H1 (cell line): Measurements from ENCODE around the gene TTL. TPM values are rescaled to one million over a fixed set of nuclear protein-coding genes. Genes with fewer than 3 reads are reported as not detected.

Source experiments
- CTCF ChIA-PET: fragments of 300-600 bp; sonication (Branson Sonifier 250); formaldehyde crosslinking; loops from one replicate; lab custom pipeline; 2021; ENCODE audit not compliant: partially characterized antibody; lab: Charles Lee
- POLR2A ChIA-PET: fragments of 300-600 bp; sonication (Branson Sonifier 250); formaldehyde crosslinking; loops from one replicate; lab custom pipeline; 2021; ENCODE audit warnings: inconsistent platforms; ENCODE audit not compliant: partially characterized antibody; lab: Charles Lee
- DNase-seq, 2 experiments: peaks; one replicate each; pipeline versions ENCODE4 v3.0.0 to v3.0.0-alpha.2; 2010 to 2022; ENCODE audit warnings: low spot score in 2 of 2, low read depth in 1 of 2, mixed read lengths in 1 of 2
- FAIRE-seq: peaks from 2 replicates; lab custom pipeline; 2011; peaks lifted over from hg19 to GRCh38; lab: Jason Lieb, UNC
- H2AFZ ChIP-seq: 2 replicates; pipeline ENCODE4 v1.8.1; 2012; ENCODE audit warnings: low read length, inconsistent platforms
- H2AK5ac ChIP-seq: 2 replicates; pipeline ENCODE4 v1.6.1; 2013; ENCODE audit warnings: low read depth, low read length
- H2BK120ac ChIP-seq: replicated peaks from 2 replicates; pipeline ENCODE3; 2013; ENCODE audit warnings: low read depth, low read length, inconsistent platforms
- H2BK12ac ChIP-seq: 2 replicates; pipeline ENCODE4 v1.6.1; 2013; ENCODE audit warnings: low read depth, low read length
- H2BK15ac ChIP-seq: 2 replicates; pipeline ENCODE4 v1.6.1; 2013; ENCODE audit warnings: low read length
- H2BK20ac ChIP-seq: 2 replicates; pipeline ENCODE4 v1.6.1; 2013; ENCODE audit warnings: low read length
- H2BK5ac ChIP-seq: 2 replicates; pipeline ENCODE4 v1.6.1; 2013; ENCODE audit warnings: low read depth, low read length
- H3K14ac ChIP-seq: 2 replicates; pipeline ENCODE4 v1.6.1; 2013; ENCODE audit warnings: inconsistent platforms; ENCODE audit not compliant: insufficient read length
- H3K18ac ChIP-seq: 2 replicates; pipeline ENCODE4 v1.6.1; 2013; ENCODE audit warnings: low read length; ENCODE audit errors: extremely low read depth
- H3K23ac ChIP-seq: 2 replicates; pipeline ENCODE4 v1.6.1; 2013; ENCODE audit warnings: inconsistent platforms; ENCODE audit not compliant: insufficient read length
- H3K23me2 ChIP-seq: 2 replicates; pipeline ENCODE4 v1.6.1; 2013; ENCODE audit warnings: low read depth, low read length
- H3K27ac ChIP-seq: 2 replicates; pipeline ENCODE4 v1.6.1; 2011; ENCODE audit warnings: low read depth, low read length, inconsistent platforms
- H3K27me3 ChIP-seq, 4 experiments: replicated peaks in 1 of 4; 1 replicate in 1 of 4; 2 replicates in 3 of 4; pipeline versions ENCODE4 v1.6.1 to v1.8.1; 2011 to 2013; ENCODE audit warnings: low read length in 3 of 4, mild to moderate bottlenecking in 3 of 4, inconsistent platforms in 2 of 4, mixed read lengths in 2 of 4, moderate library complexity in 1 of 4; ENCODE audit not compliant: control insufficient read depth in 3 of 4, insufficient read depth in 3 of 4; ENCODE audit errors: extremely low read depth in 1 of 4
- H3K36me3 ChIP-seq, 4 experiments: 2 replicates each; pipeline versions ENCODE4 v1.6.1 to v1.8.1; 2011 to 2013; ENCODE audit warnings: mild to moderate bottlenecking in 4 of 4, low read length in 3 of 4, moderate library complexity in 2 of 4, control low read depth in 1 of 4, inconsistent platforms in 1 of 4; ENCODE audit not compliant: insufficient read depth in 4 of 4, control insufficient read depth in 2 of 4
- H3K4ac ChIP-seq: replicated peaks from 2 replicates; pipeline ENCODE3; 2013; ENCODE audit warnings: low read length, low read depth, mixed read lengths, inconsistent platforms; ENCODE audit not compliant: insufficient read length
- H3K4me1 ChIP-seq, 4 experiments: replicated peaks in 1 of 4; 1 replicate in 1 of 4; 2 replicates in 3 of 4; pipeline versions ENCODE4 v1.6.1 to v1.8.1; 2011 to 2013; ENCODE audit warnings: low read length in 3 of 4, inconsistent platforms in 2 of 4, mixed read lengths in 1 of 4; ENCODE audit not compliant: insufficient read depth in 4 of 4, control insufficient read depth in 3 of 4
- H3K4me2 ChIP-seq, 2 experiments: 2 replicates each; pipeline versions ENCODE4 v1.6.1 to v1.8.1; 2011 to 2013; ENCODE audit warnings: low read depth in 2 of 2, low read length in 2 of 2, control low read depth in 1 of 2, inconsistent platforms in 1 of 2, mild to moderate bottlenecking in 1 of 2; ENCODE audit not compliant: insufficient read depth in 1 of 2
- H3K4me3 ChIP-seq, 4 experiments: fragments of 200-600, 300-600 bp in 1 of 4; sonication (generic), shearing (Covaris generic), sonication (Bioruptor Twin) in 1 of 4; 2 replicates each; pipeline versions ENCODE4 v1.5.1 to v1.8.1; 2011 to 2016; ENCODE audit warnings: low read length in 4 of 4, low read depth in 3 of 4, control low read depth in 2 of 4, inconsistent platforms in 2 of 4, mild to moderate bottlenecking in 2 of 4, mixed read lengths in 1 of 4, moderate library complexity in 1 of 4; ENCODE audit not compliant: insufficient read depth in 2 of 4; ENCODE audit errors: extremely low read depth in 1 of 4
- H3K56ac ChIP-seq: replicated peaks from 2 replicates; pipeline ENCODE3; 2013; ENCODE audit warnings: low read depth, mild to moderate bottlenecking, mixed read lengths, low read length, inconsistent platforms; ENCODE audit not compliant: insufficient read length
- H3K79me1 ChIP-seq: 2 replicates; pipeline ENCODE4 v1.6.1; 2013; ENCODE audit warnings: low read depth, low read length, control low read depth
- H3K79me2 ChIP-seq, 2 experiments: 2 replicates each; pipeline versions ENCODE4 v1.6.1 to v1.8.1; 2012 to 2013; ENCODE audit warnings: low read length in 2 of 2, mild to moderate bottlenecking in 2 of 2, inconsistent platforms in 1 of 2; ENCODE audit not compliant: insufficient read depth in 2 of 2, control insufficient read depth in 1 of 2
- H3K9ac ChIP-seq, 4 experiments: replicated peaks in 1 of 4; 1 replicate in 1 of 4; 2 replicates in 3 of 4; pipeline versions ENCODE4 v1.6.1 to v1.8.1; 2011 to 2013; ENCODE audit warnings: low read depth in 3 of 4, low read length in 3 of 4, control low read depth in 2 of 4, mild to moderate bottlenecking in 2 of 4, moderate library complexity in 2 of 4, inconsistent platforms in 1 of 4; ENCODE audit errors: extremely low read depth in 1 of 4
- H3K9me3 ChIP-seq, 2 experiments: 2 replicates each; pipeline versions ENCODE4 v1.6.1 to v1.8.1; 2012 to 2013; ENCODE audit warnings: mild to moderate bottlenecking in 2 of 2, moderate library complexity in 2 of 2, control low read depth in 1 of 2, inconsistent platforms in 1 of 2, low read depth in 1 of 2, low read length in 1 of 2, mixed read lengths in 1 of 2; ENCODE audit not compliant: insufficient read depth in 2 of 2
- H4K20me1 ChIP-seq, 2 experiments: replicated peaks in 1 of 2; 2 replicates each; pipeline versions ENCODE3 to v1.8.1; 2011 to 2013; ENCODE audit warnings: inconsistent platforms in 2 of 2, low read length in 2 of 2, mild to moderate bottlenecking in 1 of 2; ENCODE audit not compliant: insufficient read depth in 2 of 2, control insufficient read depth in 1 of 2
- H4K5ac ChIP-seq: 2 replicates; pipeline ENCODE4 v1.6.1; 2013; ENCODE audit warnings: low read length, low read depth, mixed read lengths, inconsistent platforms; ENCODE audit not compliant: insufficient read length
- H4K8ac ChIP-seq: 2 replicates; pipeline ENCODE4 v1.8.0; 2013; ENCODE audit warnings: mild to moderate bottlenecking, moderate library complexity, low read length, inconsistent platforms; ENCODE audit not compliant: insufficient read depth; ENCODE audit errors: extremely low read depth
- H4K91ac ChIP-seq: replicated peaks from 2 replicates; pipeline ENCODE3; 2013; ENCODE audit warnings: low read length, mixed read lengths, inconsistent platforms; ENCODE audit not compliant: insufficient read length
- GTF2F1 ChIP-seq: IDR thresholded peaks from 2 replicates; pipeline ENCODE4 v1.6.1; 2012; ENCODE audit warnings: low read depth, low read length, improper control_type of control experiment, borderline replicate concordance
- HDAC6 ChIP-seq: IDR thresholded peaks from one replicate; pipeline ENCODE4 v1.7.1; 2012; ENCODE audit warnings: low read depth, mild to moderate bottlenecking, inconsistent platforms, low read length, moderate library complexity
- NRF1 ChIP-seq: IDR thresholded peaks from 2 replicates; pipeline ENCODE4 v1.6.1; 2011; ENCODE audit warnings: mild to moderate bottlenecking, low read depth, low read length, improper control_type of control experiment
- TAF1 ChIP-seq: IDR thresholded peaks from 2 replicates; pipeline ENCODE4 v1.6.1; 2011; ENCODE audit warnings: mild to moderate bottlenecking, low read depth, low read length
- TCF12 ChIP-seq: IDR thresholded peaks from 2 replicates; pipeline ENCODE4 v1.6.1; 2011; ENCODE audit warnings: low read depth, mild to moderate bottlenecking, low read length
- WGBS, 2 experiments: shearing (Covaris generic) in 1 of 2; methylation state at CpG; one replicate each; pipeline versions ENCODE4 v1.1.6 to v1.1.7; 2013 to 2015; ENCODE audit warnings: low lambda C conversion rate in 2 of 2, mixed read lengths in 2 of 2, inconsistent platforms in 1 of 2, low coverage in 1 of 2, missing lambda C conversion rate in 1 of 2; ENCODE audit not compliant: insufficient replicate concordance in 2 of 2, insufficient coverage in 1 of 2, insufficient read length in 1 of 2; ENCODE audit errors: extremely low coverage in 1 of 2, missing lambda C conversion rate in 1 of 2; 5-methylcytosine and 5-hydroxymethylcytosine counted together
- polyA plus RNA-seq, 7 experiments: library from polyadenylated mRNA; depleted of rRNA in 3 of 7; stranded (reverse) in 5 of 7; unstranded in 2 of 7; fragments of >200 nt in 5 of 7; fragments of 200-250 nt in 2 of 7; gene quantifications; 1 replicate in 5 of 7; 2 replicates in 1 of 7; 4 replicates in 1 of 7; pipeline versions ENCODE4 v1.2.1 to v1.2.3, GENCODE V29; 2011 to 2013; ENCODE audit warnings: missing spikeins in 2 of 7, mixed read lengths in 2 of 7
- total RNA-seq: library from RNA; stranded (reverse); fragmentation: NEBNext Ultra II Directional; extraction: Animal tissue kit (Norgen Biotek cat#: 25700); gene quantifications from 2 replicates; pipeline ENCODE4 v1.2.1, GENCODE V29; 2021
- TF ChIP-seq, protein P1 (sequence below), 3 experiments: IDR thresholded peaks; 1 replicate in 2 of 3; 2 replicates in 1 of 3; pipeline versions ENCODE4 v1.5.1 to v1.6.1; 2011; ENCODE audit warnings: low read length in 3 of 3, mild to moderate bottlenecking in 3 of 3, inconsistent platforms in 2 of 3, low read depth in 1 of 3, moderate library complexity in 1 of 3; ENCODE audit not compliant: insufficient read depth in 1 of 3; ENCODE audit errors: control extremely low read depth in 1 of 3

Gene TTL
- total and polyA plus RNA-seq, 2 of the 8 experiments (the other 6 are each of a cell fraction or from before 2014, with no cell fraction given) = 17.5 to 57.1 TPM

GRCh38 chr2:112481050-112481527 lies 867 bp upstream of the TTL start:
- H4K91ac ChIP-seq = peak overlapping the region; percentile 25
- no peak overlapping the region for H2BK120ac ChIP-seq
- H2BK20ac ChIP-seq = no peak overlapping the region
- 0 out of 2 replicates have a peak, but pooled peaks cover 3% of the 10 kb centered on the region for H3K79me1 ChIP-seq
- peak overlapping the region in 2 of 4 experiments; percentile 20 to 48; a peak in 3 of 7 replicates for H3K9ac ChIP-seq
- POLR2A ChIA-PET = interaction anchor here (0.7 kb wide), 1 partner anchor 13 kb away, joined by 3 read pairs; no protein-coding TSS in a partner anchor
- H2BK15ac ChIP-seq = no peak overlapping the region; the same call in 1 of the 2 replicates
- FAIRE-seq (no peak), DNase-seq (peak in 1 of 2 experiments; percentile 84)
- WGBS, 2 experiments = 2% methylated on average over 11 of the region's 19 CpGs; no CpG with 5 or more reads in 1 of the 2 experiments
- H3K23ac ChIP-seq = no peak overlapping the region
- H2BK12ac ChIP-seq = no peak overlapping the region; the same call in 1 of the 2 replicates
- H2BK5ac ChIP-seq = peak overlapping the region; percentile 32; the same call in 1 of the 2 replicates
- peaks cover 0 to 27% of the 10 kb centered on the region in 2 experiments; a peak in 2 of 4 replicates for H3K79me2 ChIP-seq
- peak overlapping the region; percentile 93 for H3K18ac ChIP-seq
- peaks cover 11% of the 10 kb centered on the region for H3K23me2 ChIP-seq
- peak overlapping the region; percentile 60; the same call in 1 of the 2 replicates for H4K8ac ChIP-seq
- no peak overlapping the region for H3K14ac ChIP-seq
- H2AK5ac ChIP-seq = no peak overlapping the region
- H3K4me1 ChIP-seq = peaks cover 0 to 7% (median 4%) of the 10 kb centered on the region in 4 experiments; a peak in 5 of 7 replicates
- peak overlapping the region; percentile 97 for H2AFZ ChIP-seq
- peak overlapping the region; percentile 96 for H3K4ac ChIP-seq
- peak overlapping the region; percentile 72 to 86 (median 74) for H3K4me3 ChIP-seq
- H3K56ac ChIP-seq = peak overlapping the region; percentile 71
- no peaks in the 10 kb centered on the region for H3K36me3 ChIP-seq
- H3K9me3 ChIP-seq = no peaks in the 10 kb centered on the region
- peak overlapping the region; percentile 50 to 91 for H3K4me2 ChIP-seq
- H4K20me1 ChIP-seq = no peaks in the 10 kb centered on the region
- H3K27me3 ChIP-seq = no peaks in the 10 kb centered on the region; a peak in 1 of 7 replicates
- peak overlapping the region; percentile 4 for H4K5ac ChIP-seq
- CTCF ChIA-PET = interaction anchor here (0.7 to 2.7 kb wide), 15 partner anchors 10 to 222 kb away, joined by 3 to 17 read pairs (median 4); no protein-coding TSS in a partner anchor
- no peak overlapping the region for H3K27ac ChIP-seq
- TF ChIP-seq NRF1 (0 out of 2 replicates have a peak, but pooled peaks have one; percentile 4), GTF2F1 (no peak), TAF1 (peak; percentile 44; the same call in 1 of the 2 replicates), TCF12 (no peak), HDAC6 (no peak)
- TF ChIP-seq, protein P1, sequence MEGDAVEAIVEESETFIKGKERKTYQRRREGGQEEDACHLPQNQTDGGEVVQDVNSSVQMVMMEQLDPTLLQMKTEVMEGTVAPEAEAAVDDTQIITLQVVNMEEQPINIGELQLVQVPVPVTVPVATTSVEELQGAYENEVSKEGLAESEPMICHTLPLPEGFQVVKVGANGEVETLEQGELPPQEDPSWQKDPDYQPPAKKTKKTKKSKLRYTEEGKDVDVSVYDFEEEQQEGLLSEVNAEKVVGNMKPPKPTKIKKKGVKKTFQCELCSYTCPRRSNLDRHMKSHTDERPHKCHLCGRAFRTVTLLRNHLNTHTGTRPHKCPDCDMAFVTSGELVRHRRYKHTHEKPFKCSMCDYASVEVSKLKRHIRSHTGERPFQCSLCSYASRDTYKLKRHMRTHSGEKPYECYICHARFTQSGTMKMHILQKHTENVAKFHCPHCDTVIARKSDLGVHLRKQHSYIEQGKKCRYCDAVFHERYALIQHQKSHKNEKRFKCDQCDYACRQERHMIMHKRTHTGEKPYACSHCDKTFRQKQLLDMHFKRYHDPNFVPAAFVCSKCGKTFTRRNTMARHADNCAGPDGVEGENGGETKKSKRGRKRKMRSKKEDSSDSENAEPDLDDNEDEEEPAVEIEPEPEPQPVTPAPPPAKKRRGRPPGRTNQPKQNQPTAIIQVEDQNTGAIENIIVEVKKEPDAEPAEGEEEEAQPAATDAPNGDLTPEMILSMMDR (IDR thresholded peaks at IDR 0.05; ENCODE audit: control extremely low read depth in 1 of 3, insufficient read depth in 1 of 3, low read depth in 1 of 3, low read length in 3 of 3) = peak; percentile 81 to 83 (median 82)
